ENCODE measurements around the gene TRIML2.

The TRIML2 gene, protein sequence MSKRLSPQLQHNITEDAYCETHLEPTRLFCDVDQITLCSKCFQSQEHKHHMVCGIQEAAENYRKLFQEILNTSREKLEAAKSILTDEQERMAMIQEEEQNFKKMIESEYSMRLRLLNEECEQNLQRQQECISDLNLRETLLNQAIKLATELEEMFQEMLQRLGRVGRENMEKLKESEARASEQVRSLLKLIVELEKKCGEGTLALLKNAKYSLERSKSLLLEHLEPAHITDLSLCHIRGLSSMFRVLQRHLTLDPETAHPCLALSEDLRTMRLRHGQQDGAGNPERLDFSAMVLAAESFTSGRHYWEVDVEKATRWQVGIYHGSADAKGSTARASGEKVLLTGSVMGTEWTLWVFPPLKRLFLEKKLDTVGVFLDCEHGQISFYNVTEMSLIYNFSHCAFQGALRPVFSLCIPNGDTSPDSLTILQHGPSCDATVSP

GRCh38 chr4:188109157-188109755, at the start of gene TRIML2:
TRIML2 (minus strand) TSS chr4:188109603; CDS start chr4:188105368, 4,235 bp downstream.
- DNase-seq = no peak

GRCh38 chr4:188158336-188158735, 48.9 kb upstream of the TRIML2 start:
- DNase-seq = no peak

DNA sequence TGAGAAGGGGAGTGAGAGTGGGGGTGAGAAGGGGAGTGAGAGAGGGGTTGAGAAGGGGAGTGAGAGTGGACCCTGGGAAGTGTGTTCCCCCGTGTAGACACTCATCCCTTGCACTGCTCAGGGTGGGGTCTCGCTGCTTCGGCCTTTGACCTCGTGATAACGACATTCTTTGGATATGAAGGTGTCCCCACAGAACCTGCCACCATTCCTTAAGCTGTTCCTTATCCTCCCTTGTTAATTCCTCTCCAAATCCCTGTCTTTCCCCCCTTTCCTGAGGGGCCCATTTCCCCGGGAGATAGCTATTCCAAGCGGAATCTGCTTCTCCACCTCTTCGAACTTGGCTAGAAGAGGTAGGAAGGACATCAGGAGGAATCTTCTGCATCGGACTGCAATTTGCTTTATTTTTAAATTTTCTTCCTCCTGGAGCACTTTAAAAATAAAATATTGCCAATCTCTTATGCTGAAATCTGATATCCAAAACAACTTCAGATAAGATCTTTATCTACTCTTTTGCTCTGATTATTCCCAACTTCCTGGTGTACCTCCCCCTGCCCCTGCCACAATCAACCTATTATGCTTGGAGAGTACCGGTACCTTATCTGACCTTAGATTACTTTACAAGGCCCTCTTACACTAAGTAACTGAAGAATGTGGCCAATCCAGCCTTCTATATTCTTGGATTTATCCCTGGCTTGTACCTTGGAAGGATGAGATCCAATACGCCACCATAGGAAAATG, 45.4 kb upstream of the TRIML2 start:
- DNase-seq = no peak

- DNase-seq = no peak
Measured at GRCh38 chr4:188147776-188148175, 38.4 kb upstream of the TRIML2 start.

DNA sequence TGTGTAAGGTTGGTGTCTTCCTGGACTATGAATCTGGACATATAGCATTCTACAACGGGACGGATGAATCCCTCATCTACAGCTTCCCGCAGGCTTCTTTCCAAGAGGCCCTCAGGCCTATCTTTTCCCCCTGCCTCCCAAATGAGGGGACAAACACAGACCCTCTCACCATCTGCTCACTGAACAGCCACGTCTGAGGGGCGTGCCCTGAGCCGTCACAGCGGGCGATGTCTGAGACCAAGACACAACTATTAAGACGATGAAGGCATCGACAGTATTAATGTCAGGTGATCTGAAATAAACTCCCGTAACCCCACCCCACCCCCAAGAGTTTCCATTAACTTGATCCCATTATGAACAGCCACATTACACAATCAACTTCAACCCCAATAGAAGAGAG, 37.8 kb upstream of the TRIML2 start:
- no peak for DNase-seq

DNA sequence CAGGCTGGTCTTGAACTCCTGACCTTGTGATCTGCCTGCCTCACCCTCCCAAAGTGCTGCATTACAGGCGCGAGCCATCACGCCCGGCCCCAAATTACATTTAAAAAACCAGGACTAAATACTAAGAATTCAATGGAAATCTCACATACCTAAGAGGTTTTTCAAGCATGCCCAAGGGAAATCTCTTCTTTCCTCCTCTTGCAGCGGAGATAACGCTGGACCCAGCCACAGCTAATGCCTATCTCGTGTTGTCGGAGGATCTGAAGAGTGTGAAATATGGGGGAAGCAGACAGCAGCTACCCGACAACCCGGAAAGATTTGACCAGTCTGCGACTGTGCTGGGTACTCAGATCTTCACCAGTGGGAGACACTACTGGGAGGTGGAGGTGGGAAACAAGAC, 37.2 kb upstream of the TRIML2 start:
- no peak for DNase-seq

- no peak for DNase-seq
Measured at GRCh38 chr4:188145601-188146000, 36.2 kb upstream of the TRIML2 start.

- DNase-seq = no peak
Measured at GRCh38 chr4:188143731-188144130, 34.3 kb upstream of the TRIML2 start.

DNA sequence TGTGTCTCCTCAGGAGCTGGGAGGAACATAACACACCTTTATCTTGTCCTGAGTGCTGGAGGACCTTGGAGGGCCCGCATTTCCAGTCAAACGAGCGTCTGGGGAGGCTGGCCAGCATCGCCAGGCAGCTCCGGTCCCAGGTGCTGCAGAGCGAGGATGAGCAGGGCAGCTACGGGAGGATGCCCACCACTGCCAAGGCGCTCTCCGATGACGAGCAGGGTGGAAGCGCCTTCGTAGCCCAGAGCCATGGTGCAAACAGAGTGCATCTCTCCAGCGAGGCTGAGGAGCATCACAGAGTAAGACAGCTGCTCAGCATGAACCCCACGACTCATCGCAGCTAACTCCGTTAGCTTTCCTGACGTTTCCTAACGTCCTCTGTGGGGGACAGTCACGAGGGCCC, 30.3 kb upstream of the TRIML2 start:
- no peak for DNase-seq

DNA sequence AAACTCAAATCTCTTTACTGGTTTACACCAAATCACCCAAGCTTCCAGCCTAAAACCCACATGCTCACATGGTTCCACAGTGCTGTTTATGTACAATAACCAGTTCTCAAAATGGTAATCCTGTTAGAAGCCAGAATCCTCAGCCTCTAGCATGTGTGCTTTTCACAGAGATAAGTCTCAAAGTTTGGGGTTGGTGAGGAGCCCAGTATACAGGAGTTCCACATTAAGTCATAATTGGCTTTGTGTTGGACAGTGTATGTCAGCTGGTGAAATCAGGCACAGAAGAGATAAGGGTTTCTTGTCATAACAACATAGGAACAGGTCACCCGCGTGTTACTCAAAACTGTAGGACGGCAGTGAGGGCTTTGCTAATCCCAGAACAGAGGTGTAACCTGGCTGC, 29.7 kb upstream of the TRIML2 start, which contains the start of gene TRIML1:
TRIML1 (plus strand) TSS at position 301 of the 400 bp plus-strand sequence. CDS start 118 bp downstream, outside the sequence.
- DNase-seq = no peak

GRCh38 chr4:188138227-188138626, 28.8 kb upstream of the TRIML2 start:
- DNase-seq = no peak

DNA sequence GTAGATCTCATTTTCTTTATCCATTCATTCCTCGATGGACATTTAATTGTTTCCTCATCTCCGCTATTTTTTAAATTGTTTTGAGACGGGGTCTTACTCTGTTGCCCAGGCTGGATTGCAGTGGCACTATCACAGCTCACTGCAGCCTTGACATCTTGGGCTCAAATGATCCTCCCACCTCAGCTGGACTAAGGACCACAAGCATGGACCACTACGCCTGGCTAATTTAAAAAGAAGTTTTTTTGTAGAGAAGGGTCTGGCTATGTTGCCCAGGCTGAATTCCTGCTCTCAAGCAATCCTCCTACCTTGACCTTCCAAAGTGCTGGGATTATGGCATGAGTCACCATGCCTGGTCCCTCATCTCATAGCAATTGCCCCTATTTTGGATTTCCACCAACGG, 22.8 kb upstream of the TRIML2 start:
- DNase-seq = no peak

DNA sequence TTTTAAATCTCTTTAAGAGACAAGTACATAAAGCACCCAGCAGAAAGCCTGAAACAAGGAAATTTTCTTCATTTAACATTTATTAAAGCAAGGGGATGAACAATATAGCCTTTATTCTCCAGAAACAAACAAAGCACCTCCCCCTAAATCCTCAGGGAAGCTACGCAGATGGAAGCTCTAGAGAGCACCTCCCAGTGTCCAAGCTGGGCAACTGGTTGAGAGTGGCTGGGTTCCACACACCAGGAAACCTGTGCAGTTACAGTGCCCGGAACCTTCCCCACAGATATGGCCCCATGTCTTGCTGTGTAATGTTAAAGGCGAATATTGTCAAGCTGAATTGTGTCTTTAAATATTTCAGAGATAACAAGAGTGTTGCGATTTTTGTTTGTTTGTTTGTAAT, 21.0 kb upstream of the TRIML2 start:
- no peak for DNase-seq

DNA sequence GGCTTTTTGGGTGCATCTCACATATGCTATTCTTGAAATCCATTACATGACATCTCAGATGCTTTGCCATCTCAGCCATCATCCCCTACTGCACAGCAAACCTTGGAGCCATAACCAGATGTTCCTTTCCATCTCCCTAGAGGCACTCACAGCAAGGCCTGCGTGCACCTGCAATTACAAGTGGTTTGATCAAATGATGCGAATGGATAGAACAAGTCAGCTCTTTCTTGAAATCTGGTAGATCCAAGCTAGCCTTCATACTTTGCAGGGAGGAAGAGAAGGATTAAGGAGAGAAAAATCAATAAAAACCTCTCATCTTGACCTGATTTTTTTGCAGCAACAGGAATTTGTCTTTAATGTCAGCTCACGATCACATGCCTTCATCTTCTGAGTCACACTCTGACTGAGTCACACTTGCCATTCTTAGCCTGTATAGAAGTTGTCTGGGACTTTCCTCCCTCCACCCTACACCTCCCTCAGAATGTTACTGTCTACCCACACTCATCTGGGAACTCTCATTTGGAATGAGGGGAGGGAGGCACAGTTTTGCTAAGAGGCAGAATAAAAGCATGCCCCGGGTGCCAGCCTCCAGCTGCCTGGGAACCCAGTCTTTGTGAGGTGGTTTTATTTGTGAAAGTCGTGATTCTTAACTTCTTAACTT, 17.9 kb upstream of the TRIML2 start:
- DNase-seq = peak; percentile 34

DNA sequence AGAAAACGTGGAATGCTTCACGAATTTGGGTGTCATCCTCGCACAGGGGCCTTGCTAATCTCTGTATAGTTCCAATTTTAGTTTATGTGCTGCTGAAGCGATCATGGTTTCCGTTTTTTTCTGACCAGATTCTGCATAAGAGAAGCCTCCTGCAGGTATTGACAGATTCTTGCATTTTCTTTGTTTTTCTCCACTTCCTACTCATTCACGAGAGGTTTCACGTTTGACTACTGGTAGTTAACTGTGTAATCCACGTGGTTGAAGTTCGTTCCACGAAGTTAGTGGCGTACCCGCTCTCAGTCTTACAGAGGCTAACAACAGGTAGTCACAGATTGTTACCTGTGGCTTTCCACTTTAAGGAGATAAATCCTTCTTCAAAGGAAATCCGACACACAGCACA, 12.1 kb upstream of the TRIML2 start:
- DNase-seq = no peak

DNA sequence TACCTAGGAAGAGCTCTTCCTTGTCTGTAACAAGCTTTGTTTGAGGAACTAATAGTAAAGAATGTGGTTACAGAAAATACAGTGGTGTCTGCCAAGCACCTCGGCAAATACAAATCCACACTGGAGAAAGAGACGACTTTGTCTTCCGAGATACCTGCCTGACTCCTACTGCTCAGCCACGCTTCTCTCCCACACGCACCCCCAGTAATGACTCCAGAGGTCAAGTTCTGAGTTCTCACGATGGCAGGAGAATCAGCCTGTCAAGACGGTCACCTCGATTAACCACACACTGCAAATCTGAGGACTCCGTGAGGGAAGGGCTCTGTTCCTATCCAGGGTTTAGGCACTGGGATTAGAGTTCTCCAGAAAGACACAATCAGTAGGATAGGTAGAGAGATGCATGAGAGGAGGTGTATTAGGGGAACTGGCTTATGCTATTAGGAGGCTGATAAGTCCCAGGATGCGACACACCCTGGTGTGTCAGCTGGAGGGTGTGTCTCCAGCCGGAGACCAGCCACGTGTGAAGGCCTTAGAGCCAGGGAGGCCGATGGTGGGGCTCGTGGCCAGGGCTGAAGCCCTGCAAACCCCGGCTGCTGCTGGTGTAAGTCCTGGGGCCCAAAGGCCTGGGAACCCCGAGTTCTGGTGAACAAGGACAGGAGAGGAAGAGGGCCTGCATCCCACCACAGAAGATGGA, 8.4 kb upstream of the TRIML2 start:
- no peak for DNase-seq

DNA sequence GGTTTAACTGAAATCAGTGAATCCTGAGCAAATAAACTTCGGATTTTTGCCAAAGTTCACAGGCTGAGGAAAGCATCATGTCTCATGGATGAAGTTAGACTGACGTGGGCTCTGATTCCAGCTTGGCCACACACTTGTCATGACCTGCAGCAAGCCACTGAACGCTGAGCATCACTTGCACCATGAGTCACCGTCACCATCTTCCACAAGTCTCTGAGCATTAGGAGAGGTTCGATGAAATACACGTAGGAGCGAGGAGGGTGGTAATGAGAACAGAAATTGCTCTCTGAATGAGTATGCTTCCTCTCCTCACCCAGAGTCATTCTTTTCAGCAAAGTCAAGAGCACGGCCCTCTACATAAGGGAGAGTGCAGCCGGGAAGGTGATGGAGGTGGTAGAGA, 3.8 kb upstream of the TRIML2 start:
- no peak for DNase-seq

- DNase-seq = no peak
Measured at GRCh38 chr4:188111955-188112354, 2.6 kb upstream of the TRIML2 start.

- no peak for DNase-seq
Measured at GRCh38 chr4:188110741-188111471, 1.5 kb upstream of the TRIML2 start.

DNA sequence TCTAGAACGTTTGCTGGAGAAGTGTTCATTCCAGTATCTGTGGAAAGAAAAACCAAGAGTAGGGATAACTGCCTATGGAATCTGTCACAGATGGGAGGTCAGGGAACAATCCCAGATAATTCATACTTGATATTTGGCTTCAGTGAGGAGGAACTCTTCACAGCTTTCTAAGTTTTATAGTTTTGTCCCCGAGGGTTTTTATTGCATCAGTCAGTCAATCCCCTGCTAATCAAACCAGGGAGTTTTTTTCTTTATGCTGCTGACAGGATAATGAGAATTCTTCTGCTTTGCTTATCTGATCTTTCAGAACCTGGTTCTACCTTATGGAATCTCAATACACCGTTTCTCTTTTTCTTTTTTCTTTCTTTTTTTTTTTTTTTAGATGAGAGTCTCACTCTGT, 633 bp upstream of the TRIML2 start:
- no peak for DNase-seq

GRCh38 chr4:188107931-188108843, 1.2 kb downstream of the TRIML2 start:
- DNase-seq = no peak

Data from T1000 (cell line).